ENCODE results near the gene B3GAT3. TPM values are rescaled to one million over a fixed set of nuclear protein-coding genes. Genes with fewer than 3 reads are reported as not detected.
"Not testable (repeated sequence)": the region's sequence is repeated elsewhere in the genome, so short reads cannot be mapped to it uniquely, and the experiment has no call there.

The B3GAT3 gene
- total RNA-seq, 4 donors from 2014 or later, result 18.8 to 40.7 (median 23.2) TPM

DNA sequence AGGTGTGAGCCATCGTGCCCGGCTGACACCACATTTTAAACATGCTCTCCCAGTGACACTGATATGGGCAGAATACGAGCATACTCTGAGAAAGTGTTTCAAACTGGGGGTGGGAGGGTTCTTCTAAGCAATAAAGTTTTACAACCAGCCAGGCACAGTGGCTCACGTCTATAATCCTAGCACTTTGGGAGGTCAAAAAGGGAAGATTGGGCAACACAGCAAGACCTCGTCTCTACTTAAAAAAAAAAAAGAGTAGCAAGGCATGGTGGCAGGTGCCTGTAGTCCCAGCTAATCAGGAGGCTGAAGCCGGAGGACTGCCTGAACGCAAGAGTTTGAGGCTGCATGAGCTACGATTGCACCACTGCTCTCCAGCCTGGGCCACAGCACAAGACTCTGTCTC, 22.4 kb upstream of the B3GAT3 start:
- no peak for ATAC-seq (ENCODE audit: low FRiP score)
- TF ChIP-seq, protein P1, sequence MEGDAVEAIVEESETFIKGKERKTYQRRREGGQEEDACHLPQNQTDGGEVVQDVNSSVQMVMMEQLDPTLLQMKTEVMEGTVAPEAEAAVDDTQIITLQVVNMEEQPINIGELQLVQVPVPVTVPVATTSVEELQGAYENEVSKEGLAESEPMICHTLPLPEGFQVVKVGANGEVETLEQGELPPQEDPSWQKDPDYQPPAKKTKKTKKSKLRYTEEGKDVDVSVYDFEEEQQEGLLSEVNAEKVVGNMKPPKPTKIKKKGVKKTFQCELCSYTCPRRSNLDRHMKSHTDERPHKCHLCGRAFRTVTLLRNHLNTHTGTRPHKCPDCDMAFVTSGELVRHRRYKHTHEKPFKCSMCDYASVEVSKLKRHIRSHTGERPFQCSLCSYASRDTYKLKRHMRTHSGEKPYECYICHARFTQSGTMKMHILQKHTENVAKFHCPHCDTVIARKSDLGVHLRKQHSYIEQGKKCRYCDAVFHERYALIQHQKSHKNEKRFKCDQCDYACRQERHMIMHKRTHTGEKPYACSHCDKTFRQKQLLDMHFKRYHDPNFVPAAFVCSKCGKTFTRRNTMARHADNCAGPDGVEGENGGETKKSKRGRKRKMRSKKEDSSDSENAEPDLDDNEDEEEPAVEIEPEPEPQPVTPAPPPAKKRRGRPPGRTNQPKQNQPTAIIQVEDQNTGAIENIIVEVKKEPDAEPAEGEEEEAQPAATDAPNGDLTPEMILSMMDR (IDR thresholded peaks at IDR 0.05), result no peak
- DNase-seq (ENCODE audit: low spot score), result no peak

DNA sequence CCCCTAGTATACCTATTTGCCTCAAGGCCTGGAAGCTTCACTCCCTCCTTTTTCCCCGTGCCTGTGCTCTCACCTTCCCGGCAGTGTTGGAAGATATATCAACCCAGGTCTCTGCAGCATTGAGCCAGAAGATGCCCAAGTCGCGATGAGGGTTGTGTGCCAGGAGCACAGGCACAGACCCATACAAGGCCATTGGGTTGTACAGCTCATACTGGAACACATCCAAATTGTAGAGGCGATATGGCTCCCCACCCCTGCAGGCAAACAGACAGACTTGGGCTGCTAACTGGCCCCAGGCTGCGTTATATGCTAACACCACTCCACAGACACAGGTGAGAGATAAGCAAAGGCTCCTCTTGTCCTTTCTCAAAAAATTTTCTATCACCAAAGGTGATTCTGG, 10.7 kb upstream of the B3GAT3 start:
- no peak for ATAC-seq (ENCODE audit: low FRiP score)
- TF ChIP-seq, protein P1 (IDR thresholded peaks at IDR 0.05), result no peak
- DNase-seq (ENCODE audit: low spot score), result no peak

DNA sequence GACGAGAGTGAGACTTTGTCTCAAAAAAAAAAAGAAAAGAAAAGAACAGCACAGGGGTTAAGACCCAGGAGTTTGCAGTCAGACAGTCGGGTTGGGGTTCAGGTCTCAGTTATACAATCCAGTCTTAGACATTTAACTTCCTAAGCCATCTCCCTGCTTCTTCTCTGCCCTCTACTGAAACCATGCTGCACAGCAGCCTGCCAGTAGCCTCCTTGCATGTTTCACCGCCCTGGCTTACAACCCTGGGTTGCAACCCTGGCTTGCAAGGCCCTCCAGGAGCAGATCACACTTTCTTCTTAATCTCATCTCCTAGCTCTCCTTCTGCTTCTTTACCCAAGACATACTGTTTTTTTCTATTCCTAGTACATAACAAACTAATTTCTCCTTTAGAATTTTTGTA, 5.9 kb upstream of the B3GAT3 start:
- ATAC-seq (ENCODE audit: low FRiP score), result no peak
- no peak for DNase-seq (ENCODE audit: low spot score)
- TF ChIP-seq, protein P1 (IDR thresholded peaks at IDR 0.05), result no peak

DNA sequence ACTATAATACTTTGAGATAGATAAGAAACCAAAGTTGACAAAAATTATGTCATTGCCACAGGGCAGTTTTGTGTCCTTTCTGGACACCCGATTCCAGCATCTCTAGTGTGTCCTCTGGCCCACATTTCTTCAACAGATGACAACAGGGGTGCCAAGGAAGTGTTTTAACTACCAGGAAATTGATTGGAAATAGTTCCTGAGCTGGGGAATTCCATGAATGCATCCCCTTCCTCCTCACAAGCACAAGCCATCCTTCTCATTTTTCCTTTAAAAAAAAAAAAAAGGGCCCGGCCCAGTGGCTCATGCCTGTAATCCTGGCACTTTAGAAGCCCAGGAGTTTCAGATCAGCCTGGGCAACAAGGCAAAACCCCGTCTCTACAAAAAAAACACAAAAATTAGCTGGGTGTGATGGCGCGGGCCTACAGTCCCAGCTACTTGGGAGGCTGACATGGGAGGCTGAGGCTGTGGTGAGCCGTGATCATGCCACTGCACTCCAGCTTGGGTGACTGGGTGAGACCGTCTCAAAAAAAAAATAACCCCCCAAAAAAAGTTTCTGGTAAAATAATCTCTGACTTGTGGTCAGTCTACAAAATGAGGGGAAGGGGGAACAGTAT, 797 bp upstream of the B3GAT3 start:
- TF ChIP-seq, protein P1 (IDR thresholded peaks at IDR 0.05), result no peak
- ATAC-seq (ENCODE audit: low FRiP score), result peak; percentile 0
- DNase-seq (ENCODE audit: low spot score), result no peak

DNA sequence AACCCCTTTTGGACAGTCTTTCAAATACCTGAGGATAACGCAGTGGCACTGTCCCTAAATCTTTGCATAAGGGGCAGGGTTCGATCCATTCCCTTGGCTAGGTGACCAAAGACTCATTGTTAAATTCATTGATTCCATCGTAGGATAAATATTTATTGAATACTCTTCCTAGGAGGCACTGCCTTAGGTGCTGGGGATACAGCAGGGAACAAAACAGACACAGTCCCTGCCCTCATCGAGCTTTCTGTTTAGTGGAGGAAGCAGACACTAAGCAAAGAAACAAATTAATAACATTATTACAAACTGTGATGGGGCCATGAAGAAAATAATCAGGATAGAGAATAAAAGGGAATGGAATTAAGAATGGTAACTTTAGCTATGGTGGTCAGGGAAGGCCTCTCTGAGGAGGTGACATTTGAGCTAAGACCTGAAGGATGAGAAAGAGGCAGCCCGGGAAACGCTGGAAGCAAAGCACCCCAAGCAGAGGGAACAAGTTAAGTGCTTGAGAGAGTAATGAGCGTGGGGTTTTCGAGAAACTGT, 689 bp downstream of the B3GAT3 start:
- TF ChIP-seq, protein P1 (IDR thresholded peaks at IDR 0.05), result no peak
- ATAC-seq (ENCODE audit: low FRiP score), result no peak
- no peak for DNase-seq (ENCODE audit: low spot score)

DNA sequence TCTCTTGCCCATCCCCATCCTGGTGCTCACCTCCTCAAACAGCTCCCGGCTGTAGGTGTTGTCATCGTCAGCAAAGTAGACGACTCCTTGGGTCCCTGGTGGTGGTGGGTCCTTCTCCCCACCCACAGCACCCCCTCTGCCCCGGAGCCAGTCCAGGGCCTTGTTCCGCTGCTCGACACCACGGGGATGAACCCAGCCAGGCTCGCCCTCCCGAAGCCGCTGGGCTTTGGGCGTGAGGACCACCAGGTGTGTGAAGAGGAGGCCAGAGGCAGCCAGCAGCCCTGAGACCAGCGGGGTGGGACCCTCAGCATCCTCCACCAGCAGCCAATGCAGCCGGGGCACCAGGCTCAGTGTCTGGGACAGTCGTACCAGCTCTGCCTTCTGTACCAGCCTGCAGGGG, 4.8 kb downstream of the B3GAT3 start:
- not testable (repeated sequence) for ATAC-seq (ENCODE audit: low FRiP score); DNase-seq (ENCODE audit: low spot score)

DNA sequence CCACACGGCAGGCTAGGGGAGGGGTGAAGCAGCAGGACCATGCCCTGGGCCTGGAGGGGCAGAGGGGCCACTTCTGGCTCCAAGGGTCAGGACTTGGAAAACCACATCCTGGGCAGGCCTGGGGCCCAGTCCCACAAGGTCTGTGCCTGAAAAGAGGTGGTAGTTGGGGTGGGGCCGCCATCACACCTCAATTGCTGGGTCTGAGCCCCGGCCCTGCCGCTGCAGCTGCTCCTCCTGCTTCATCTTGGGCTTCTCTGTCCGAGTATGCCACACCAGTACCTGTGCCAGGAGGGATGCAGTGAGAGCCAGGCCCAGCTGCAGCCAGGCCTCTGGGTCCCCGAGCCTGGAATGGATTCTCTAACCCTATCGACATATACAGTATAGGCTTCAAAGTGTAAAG, 6.3 kb downstream of the B3GAT3 start:
- TF ChIP-seq, protein P1 (IDR thresholded peaks at IDR 0.05), result no peak
- ATAC-seq (ENCODE audit: low FRiP score) (no peak), DNase-seq (ENCODE audit: low spot score) (no peak)

Measured in omental fat pad (tissue), 4 donors.